Ovary (tissue), 9 donors: ENCODE data around the gene TVP23C. TPM values are rescaled to one million over a fixed set of nuclear protein-coding genes. Genes with fewer than 3 reads are reported as not detected.

Source experiments
- DNase-seq, 5 donors: peaks; one replicate each; pipeline ENCODE4 v3.0.0-alpha.2; 2019 to 2020
- H3K27ac ChIP-seq, 2 donors: fragments of 200-600 bp; one replicate each; pipeline versions ENCODE4 v1.5.1 to v1.8.0; 2019 to 2022
- H3K27me3 ChIP-seq: fragments of 200-600 bp; one replicate; pipeline ENCODE4 v1.8.0; 2022
- H3K36me3 ChIP-seq: fragments of 200-600 bp; sonication (generic); one replicate; pipeline ENCODE4 v1.5.1; 2019
- H3K4me1 ChIP-seq: one replicate; pipeline ENCODE4 v1.8.1; 2013; ENCODE audit warnings: mild to moderate bottlenecking, moderate library complexity; ENCODE audit not compliant: insufficient read depth
- H3K4me3 ChIP-seq: fragments of 200-600 bp; sonication (generic); one replicate; pipeline ENCODE4 v1.5.1; 2017
- H3K9me3 ChIP-seq, 2 donors: fragments of 200-600 bp in 1 of 2; sonication (generic) in 1 of 2; one replicate each; pipeline versions ENCODE4 v1.5.1 to v1.8.1; 2013 to 2019; ENCODE audit warnings: mild to moderate bottlenecking in 1 of 2, moderate library complexity in 1 of 2
- EP300 ChIP-seq: sonication (generic); formaldehyde crosslinking; IDR thresholded peaks from one replicate; pipeline ENCODE4 v1.6.1; 2017; ENCODE audit warnings: antibody characterized with exemption
- POLR2A ChIP-seq: fragments of 450-650 bp; IDR thresholded peaks from one replicate; pipeline ENCODE4 v1.6.1; 2017; ENCODE audit warnings: antibody characterized with exemption, mild to moderate bottlenecking, moderate library complexity
- WGBS, 3 donors: extraction: QIAGEN DNeasy Blood & Tissue Kit in 1 of 3; methylation state at CpG; one replicate each; pipeline versions ENCODE4 v1.1.5 to v1.1.7; 2013 to 2017; 5-methylcytosine and 5-hydroxymethylcytosine counted together
- intact Hi-C, 4 donors: fragments of 100-400 bp; cut with DNase I; formaldehyde crosslinking; loops; one replicate each; pipeline versions ENCODE4 v1.11.0 to v1.15.1; 2022 to 2023
- polyA plus RNA-seq, 2 donors: library from polyadenylated mRNA; stranded (reverse); fragments of 200-250 nt in 1 of 2; fragments of 350-450 nt in 1 of 2; fragmentation: Illumina TruSeq in 1 of 2; extraction: RNeasy Lipid Tissue Mini Kit (QIAGEN cat#74804) in 1 of 2; gene quantifications; one replicate each; pipeline ENCODE4 v1.2.3, GENCODE V29; 2013 to 2014
- total RNA-seq, 7 donors: library from RNA; depleted of rRNA in 2 of 7; stranded (reverse); fragments of >200 nt in 2 of 7; fragmentation: NEBNext Ultra II Directional in 3 of 7; extraction: Animal tissue kit (Norgen Biotek cat#: 25700) in 3 of 7; gene quantifications; one replicate each; pipeline versions ENCODE4 v1.1.0 to v1.2.4, GENCODE V29; 2016 to 2023
- TF ChIP-seq, protein P1 (sequence below), 3 donors: fragments of 450-650 bp in 2 of 3; fragments of 200-600 bp in 1 of 3; IDR thresholded peaks; one replicate each; pipeline versions ENCODE4 v1.5.1 to v1.8.0; 2016 to 2022; ENCODE audit warnings: antibody characterized with exemption in 3 of 3, mild to moderate bottlenecking in 1 of 3
- donor health status: DM: no; HTN: no; CAD: no; lungs with moderate emphysema.
- donor health status: DM: no; HTN: no; CAD: no.
- donor health status: Bipolar disorder and iron deficiency.
- donor health status: DM: yes; HTN: yes; CAD: no.
- donor health status: DM: no; HTN: no; CAD: no.
- donor health status: DM: yes; HTN: yes; CAD: no.

Gene TVP23C
- total and polyA plus RNA-seq, 9 donors = 5.8 to 31.7 (median 23.3) TPM

GRCh38 chr17:15472891-15473290 is 90.4 kb downstream of the TVP23C start:
- TF ChIP-seq, protein P1, sequence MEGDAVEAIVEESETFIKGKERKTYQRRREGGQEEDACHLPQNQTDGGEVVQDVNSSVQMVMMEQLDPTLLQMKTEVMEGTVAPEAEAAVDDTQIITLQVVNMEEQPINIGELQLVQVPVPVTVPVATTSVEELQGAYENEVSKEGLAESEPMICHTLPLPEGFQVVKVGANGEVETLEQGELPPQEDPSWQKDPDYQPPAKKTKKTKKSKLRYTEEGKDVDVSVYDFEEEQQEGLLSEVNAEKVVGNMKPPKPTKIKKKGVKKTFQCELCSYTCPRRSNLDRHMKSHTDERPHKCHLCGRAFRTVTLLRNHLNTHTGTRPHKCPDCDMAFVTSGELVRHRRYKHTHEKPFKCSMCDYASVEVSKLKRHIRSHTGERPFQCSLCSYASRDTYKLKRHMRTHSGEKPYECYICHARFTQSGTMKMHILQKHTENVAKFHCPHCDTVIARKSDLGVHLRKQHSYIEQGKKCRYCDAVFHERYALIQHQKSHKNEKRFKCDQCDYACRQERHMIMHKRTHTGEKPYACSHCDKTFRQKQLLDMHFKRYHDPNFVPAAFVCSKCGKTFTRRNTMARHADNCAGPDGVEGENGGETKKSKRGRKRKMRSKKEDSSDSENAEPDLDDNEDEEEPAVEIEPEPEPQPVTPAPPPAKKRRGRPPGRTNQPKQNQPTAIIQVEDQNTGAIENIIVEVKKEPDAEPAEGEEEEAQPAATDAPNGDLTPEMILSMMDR (IDR thresholded peaks at IDR 0.05) = no peak
- TF ChIP-seq EP300 (no peak), POLR2A (no peak)

DNA sequence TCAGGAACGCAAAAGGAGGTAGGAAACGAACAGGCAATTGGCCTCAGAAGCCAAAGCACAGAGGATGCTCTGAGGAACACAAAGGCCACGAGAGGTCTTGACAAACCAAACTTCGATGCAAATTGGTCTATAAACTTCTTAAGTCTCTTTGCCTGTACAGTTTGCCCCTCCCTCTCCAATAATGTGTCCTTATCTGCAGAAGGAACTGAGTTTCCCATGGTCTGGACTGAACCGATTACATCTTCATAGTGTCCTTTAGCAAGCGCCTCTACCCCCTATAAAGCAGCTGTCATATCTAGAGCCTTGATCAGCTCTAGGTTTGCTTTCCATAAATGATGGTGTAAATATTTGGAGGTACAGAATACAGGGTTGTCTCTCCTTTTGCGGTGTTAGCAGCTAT is 92.7 kb downstream of the TVP23C start:
- no peaks in the 10 kb centered on the region for H3K27me3 ChIP-seq
- H3K9me3 ChIP-seq = no peaks in the 10 kb centered on the region
- H3K27ac ChIP-seq = no peak overlapping the region
- 56 to 65% (median 64%) methylated on average over 7 of the region's 7 CpGs for WGBS, 3 donors
- H3K4me1 ChIP-seq = no peaks in the 10 kb centered on the region
- H3K4me3 ChIP-seq = no peak overlapping the region
- intact Hi-C loops = no loop called here
- TF ChIP-seq, protein P1 (IDR thresholded peaks at IDR 0.05) = no peak
- no peak for TF ChIP-seq POLR2A
- no peak for TF ChIP-seq EP300
- DNase-seq = no peak
- H3K36me3 ChIP-seq = no peaks in the 10 kb centered on the region

More at GRCh38 chr17:15472891-15473290, 90.4 kb downstream of the TVP23C start:
- H3K9me3 ChIP-seq = no peaks in the 10 kb centered on the region
- no peak overlapping the region for H3K27ac ChIP-seq
- intact Hi-C loops = no loop called here
- H3K27me3 ChIP-seq = no peaks in the 10 kb centered on the region
- H3K4me3 ChIP-seq = no peak overlapping the region
- no peaks in the 10 kb centered on the region for H3K36me3 ChIP-seq
- H3K4me1 ChIP-seq = no peaks in the 10 kb centered on the region
- no peak for DNase-seq
- WGBS, 3 donors = 77 to 80% (median 80%) methylated on average over 3 of the region's 3 CpGs

DNA sequence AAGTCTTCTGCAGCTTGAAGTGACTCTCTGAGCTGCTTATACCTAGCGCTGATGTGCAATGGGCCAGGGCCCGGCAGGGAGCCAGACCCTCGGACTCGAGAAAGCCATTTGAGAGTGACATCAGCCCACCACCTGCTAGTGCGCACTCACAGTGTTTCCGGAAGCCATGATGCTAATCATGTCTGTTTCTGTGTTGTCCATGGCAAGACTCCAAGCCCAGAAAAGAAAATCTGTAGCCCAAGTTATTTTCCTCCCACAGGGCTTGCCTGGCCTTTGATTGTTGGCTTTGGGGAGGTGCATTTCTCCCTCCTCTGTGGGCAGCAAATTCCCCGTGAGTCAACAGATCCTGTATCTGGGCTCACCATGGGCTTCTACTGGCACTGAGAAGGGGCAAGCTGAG is 94.0 kb downstream of the TVP23C start:
- TF ChIP-seq, protein P1 (IDR thresholded peaks at IDR 0.05) = no peak
- TF ChIP-seq EP300 (no peak), POLR2A (no peak)
- Histone ChIP-seq H3K9me3 (no peaks in the 10 kb centered on the region), H3K27me3 (no peaks in the 10 kb centered on the region), H3K27ac (no peak overlapping the region), H3K36me3 (no peaks in the 10 kb centered on the region), H3K4me1 (peaks cover 4% of the 10 kb centered on the region), H3K4me3 (no peak overlapping the region)
- no peak for DNase-seq
- intact Hi-C loops = no loop called here
- WGBS, 3 donors = 77 to 85% (median 80%) methylated on average over 7 of the region's 7 CpGs

DNA sequence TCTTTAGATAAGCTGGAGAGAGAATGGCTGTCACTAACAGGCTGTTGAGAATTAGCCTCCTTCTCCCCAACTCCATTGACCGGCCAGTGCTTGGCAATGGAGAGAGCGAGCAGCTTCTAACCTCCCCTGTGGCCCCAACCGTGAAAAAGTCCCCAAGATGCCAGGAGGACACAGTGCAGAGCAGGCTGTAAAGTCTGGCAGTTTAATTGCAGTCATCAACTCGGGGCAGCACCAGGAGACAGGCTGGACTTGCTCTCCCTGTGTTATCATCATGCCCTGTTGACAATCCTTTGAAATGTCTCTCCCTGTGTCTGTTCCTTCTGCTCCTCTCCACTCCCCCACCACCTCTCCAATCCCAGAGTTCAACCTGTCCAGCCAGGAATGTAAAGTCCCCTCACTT is 95.2 kb downstream of the TVP23C start:
- no peak overlapping the region for H3K27ac ChIP-seq
- DNase-seq = no peak
- peaks cover 13% of the 10 kb centered on the region for H3K4me1 ChIP-seq
- H3K9me3 ChIP-seq = no peaks in the 10 kb centered on the region
- no peak overlapping the region for H3K4me3 ChIP-seq
- intact Hi-C loops = no loop called here
- WGBS, 3 donors = 43 to 53% (median 49%) methylated on average over 4 of the region's 4 CpGs
- H3K36me3 ChIP-seq = no peaks in the 10 kb centered on the region
- no peaks in the 10 kb centered on the region for H3K27me3 ChIP-seq
- TF ChIP-seq POLR2A (no peak), EP300 (no peak)
- TF ChIP-seq, protein P1 (IDR thresholded peaks at IDR 0.05) = no peak

- Histone ChIP-seq H3K4me3 (no peak within 1 kb of the TSS), H3K27ac (no peak within 1 kb of the TSS), H3K4me1 (peaks cover 15% of the 10 kb centered on the region), H3K27me3 (no peaks in the 10 kb centered on the region), H3K9me3 (no peaks in the 10 kb centered on the region), H3K36me3 (no peaks in the 10 kb centered on the region)
- TF ChIP-seq EP300 (no peak), POLR2A (no peak)
- TF ChIP-seq, protein P1 (IDR thresholded peaks at IDR 0.05) = no peak
- intact Hi-C loops = no loop called here
- 84 to 89% (median 89%) methylated on average over 3 of the region's 3 CpGs for WGBS, 3 donors
- DNase-seq = no peak
These were observed 95.7 kb downstream of the TVP23C start, which contains the start of gene CDRT4 for GRCh38 chr17:15467592-15467991. CDRT4 (minus strand) TSS chr17:15467621; CDS start chr17:15440238, 27,383 bp downstream.
